HepG2 (cell line): ENCODE measurements around the gene CBFA2T2.

ENCODE experiments used
- EP300 ChIP-seq, 3 experiments: sonication (generic) in 1 of 3; formaldehyde crosslinking in 1 of 3; IDR thresholded peaks; 2 replicates each; pipeline versions ENCODE4 v1.5.1 to v1.6.1; 2011 to 2020; ENCODE audit warnings: low read depth in 2 of 3, low read length in 2 of 3, borderline replicate concordance in 1 of 3, improper control_type of control experiment in 1 of 3, mild to moderate bottlenecking in 1 of 3, missing genetic modification reagents in 1 of 3, moderate library complexity in 1 of 3
- GZF1 ChIP-seq: sonication (generic); formaldehyde crosslinking; IDR thresholded peaks from 2 replicates; pipeline ENCODE4 v1.5.1; 2020; ENCODE audit warnings: mild to moderate bottlenecking, missing genetic modification reagents
- ZFP90 ChIP-seq: sonication (generic); formaldehyde crosslinking; IDR thresholded peaks from 2 replicates; pipeline ENCODE4 v1.8.0; 2022; ENCODE audit warnings: missing genetic modification reagents, mild to moderate bottlenecking, inconsistent platforms, borderline replicate concordance

DNA sequence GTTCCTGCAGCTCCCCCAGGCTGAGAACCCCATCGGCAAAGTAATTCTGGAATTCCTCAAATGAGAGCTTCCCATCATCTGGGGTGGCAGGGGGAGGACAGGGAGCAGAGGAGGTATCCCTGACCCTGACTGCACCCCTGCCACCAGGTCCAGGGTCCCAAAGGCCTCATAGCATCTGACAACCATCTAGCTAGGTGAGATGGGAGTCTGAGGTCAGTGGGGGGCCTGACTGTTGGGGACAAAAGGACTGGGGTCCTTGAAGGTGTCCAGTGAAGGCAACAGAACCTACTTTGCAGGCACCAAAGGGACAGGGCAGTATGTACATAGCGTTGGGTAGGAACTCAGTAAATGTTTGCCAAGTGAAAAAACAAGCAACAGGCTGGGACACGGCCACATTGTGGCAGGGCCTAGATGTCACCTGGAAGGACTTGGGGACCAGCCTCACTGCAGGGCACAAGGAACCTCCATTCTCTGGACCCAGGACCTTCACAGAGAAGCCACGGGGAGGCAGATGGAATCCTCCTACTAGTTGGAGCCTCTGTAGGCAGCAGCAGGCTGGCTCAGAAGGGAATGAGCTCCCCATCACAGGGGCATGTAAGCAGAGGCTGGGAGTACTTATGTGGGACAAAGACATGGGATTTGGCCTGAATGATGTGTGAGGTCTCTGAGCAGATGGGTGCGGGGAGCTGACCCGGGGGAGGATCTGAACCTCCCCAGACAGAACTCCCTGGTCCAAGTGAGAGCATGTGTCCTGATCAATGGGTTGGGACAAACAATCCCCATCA lies 181.0 kb downstream of the CBFA2T2 start:
- TF ChIP-seq GZF1 (CRISPR knock-in tag) = no peak
- TF ChIP-seq EP300 (IDR thresholded peaks at IDR 0.05; ENCODE audit: low read depth in 2 of 2, low read length in 2 of 2) = no peak
- TF ChIP-seq EP300 (CRISPR knock-in tag; IDR thresholded peaks at IDR 0.05; ENCODE audit: borderline replicate concordance) = no peak
- no peak for TF ChIP-seq ZFP90 (CRISPR knock-in tag)
